Fibroblast of pulmonary artery (primary cell): ENCODE results near the gene FAM219A.

Experiments
- DNase-seq: peaks from one replicate; pipeline ENCODE4 v3.0.0-alpha.2; 2010; ENCODE audit warnings: low read depth
- H3K4me3 ChIP-seq: replicated peaks from 2 replicates; pipeline ENCODE4 v1.5.1; 2011; ENCODE audit warnings: low read depth, mild to moderate bottlenecking, control low read depth, low read length, moderate library complexity
- CTCF ChIP-seq: IDR thresholded peaks from 2 replicates; pipeline ENCODE4 v1.5.1; 2011; ENCODE audit warnings: mild to moderate bottlenecking, control low read depth, low read length, inconsistent platforms; ENCODE audit errors: missing control alignments

FAM219A gene

GRCh38 chr9:34378376-34379060 lies 79.9 kb downstream of the FAM219A start:
- H3K4me3 ChIP-seq: no peak overlapping the region
- TF ChIP-seq CTCF: no peak
- DNase-seq: no peak

- no peak for TF ChIP-seq CTCF
- peak overlapping the region; percentile 64 for H3K4me3 ChIP-seq
- DNase-seq: no peak
These were observed 81.0 kb downstream of the FAM219A start for GRCh38 chr9:34377404-34377746.

- peak; percentile 83 for DNase-seq
- peak within 1 kb of the TSS; percentile 64 for H3K4me3 ChIP-seq
- no peak for TF ChIP-seq CTCF
These were observed 81.6 kb downstream of the FAM219A start, which contains the start of gene MYORG for GRCh38 chr9:34376596-34377403. Gene MYORG, minus strand, starts transcription at chr9:34376898. Its CDS starts 3,955 bp downstream, at chr9:34372943.

- DNase-seq: peak; percentile 18
- no peak for TF ChIP-seq CTCF
- H3K4me3 ChIP-seq: peak overlapping the region; percentile 64
These were observed 82.3 kb downstream of the FAM219A start for GRCh38 chr9:34375901-34376595.

- no peak overlapping the region for H3K4me3 ChIP-seq
- no peak for DNase-seq
- TF ChIP-seq CTCF: no peak
These were observed 83.3 kb downstream of the FAM219A start for GRCh38 chr9:34374905-34375552.

- no peak for DNase-seq
- H3K4me3 ChIP-seq: no peak overlapping the region
- TF ChIP-seq CTCF: no peak
These were observed 84.0 kb downstream of the FAM219A start for GRCh38 chr9:34374339-34374738.
